Neuronal stem cell (in vitro differentiated cells): ENCODE results near the gene CYP2W1.
A peak's percentile ranks its signal among the peaks of the same experiment; 100 is the strongest.

Source experiments
- DNase-seq: peaks from one replicate; pipeline ENCODE4 v3.0.0-alpha.2; 2013; ENCODE audit warnings: low spot score
- H2AFZ ChIP-seq: one replicate; pipeline ENCODE4 v1.6.1; 2013; ENCODE audit warnings: mild to moderate bottlenecking, low read length, inconsistent platforms
- H2AK5ac ChIP-seq: 2 replicates; pipeline ENCODE4 v1.6.1; 2013; ENCODE audit warnings: low read depth, mild to moderate bottlenecking, inconsistent platforms, low read length, moderate library complexity, mixed read lengths
- H2BK120ac ChIP-seq: 2 replicates; pipeline ENCODE4 v1.6.1; 2013; ENCODE audit warnings: low read depth, mild to moderate bottlenecking, inconsistent platforms, low read length, moderate library complexity, mixed read lengths
- H2BK12ac ChIP-seq: one replicate; pipeline ENCODE4 v1.6.1; 2013; ENCODE audit warnings: low read length, inconsistent platforms
- H2BK15ac ChIP-seq: 2 replicates; pipeline ENCODE4 v1.6.1; 2013; ENCODE audit warnings: mild to moderate bottlenecking, low read length, inconsistent platforms, mixed read lengths
- H2BK5ac ChIP-seq: one replicate; pipeline ENCODE4 v1.6.1; 2013; ENCODE audit warnings: inconsistent platforms, mild to moderate bottlenecking, low read length, moderate library complexity
- H3K14ac ChIP-seq: one replicate; pipeline ENCODE4 v1.6.1; 2013; ENCODE audit warnings: low read length, inconsistent platforms
- H3K18ac ChIP-seq: 2 replicates; pipeline ENCODE4 v1.6.1; 2013; ENCODE audit warnings: low read length, inconsistent platforms
- H3K23ac ChIP-seq: 2 replicates; pipeline ENCODE4 v1.6.1; 2013; ENCODE audit warnings: low read depth, mild to moderate bottlenecking, mixed read lengths, low read length, inconsistent platforms; ENCODE audit not compliant: poor library complexity
- H3K27ac ChIP-seq: replicated peaks from 3 replicates; pipeline ENCODE4 v1.5.1; 2013; ENCODE audit warnings: low read length, inconsistent platforms
- H3K27me3 ChIP-seq, 3 experiments: 2 replicates each; pipeline ENCODE4 v1.6.1; 2013; ENCODE audit warnings: low read length in 3 of 3, mild to moderate bottlenecking in 2 of 3, inconsistent platforms in 1 of 3, low read depth in 1 of 3, mixed read lengths in 1 of 3, moderate library complexity in 1 of 3; ENCODE audit not compliant: control insufficient read depth in 3 of 3, insufficient read depth in 3 of 3
- H3K36me3 ChIP-seq, 2 donors: replicated peaks in 1 of 2; 2 replicates each; pipeline ENCODE4 v1.6.1; 2013; ENCODE audit warnings: low read length in 2 of 2; ENCODE audit not compliant: control insufficient read depth in 2 of 2, insufficient read depth in 2 of 2
- H3K4ac ChIP-seq: 2 replicates; pipeline ENCODE4 v1.6.1; 2013; ENCODE audit warnings: inconsistent platforms, mild to moderate bottlenecking, low read length, moderate library complexity
- H3K4me1 ChIP-seq, 2 donors: 1 replicate in 1 of 2; 2 replicates in 1 of 2; pipeline ENCODE4 v1.6.1; 2013; ENCODE audit warnings: low read length in 2 of 2, low read depth in 1 of 2; ENCODE audit not compliant: control insufficient read depth in 2 of 2, insufficient read depth in 1 of 2
- H3K4me2 ChIP-seq: one replicate; pipeline ENCODE4 v1.6.1; 2013; ENCODE audit warnings: mild to moderate bottlenecking, low read length, inconsistent platforms; ENCODE audit not compliant: insufficient read depth, poor library complexity, severe bottlenecking
- H3K4me3 ChIP-seq, 2 donors: 2 replicates each; pipeline ENCODE4 v1.5.1; 2013; ENCODE audit warnings: low read length in 2 of 2, mild to moderate bottlenecking in 2 of 2, inconsistent platforms in 1 of 2, moderate library complexity in 1 of 2
- H3K79me1 ChIP-seq: one replicate; pipeline ENCODE4 v1.6.1; 2013; ENCODE audit warnings: low read depth, mild to moderate bottlenecking, inconsistent platforms, low read length, moderate library complexity
- H3K9ac ChIP-seq: one replicate; pipeline ENCODE4 v1.6.1; 2013; ENCODE audit warnings: mild to moderate bottlenecking, low read depth, low read length, inconsistent platforms; ENCODE audit not compliant: poor library complexity
- H3K9me3 ChIP-seq, 2 donors: replicated peaks in 1 of 2; 2 replicates each; pipeline versions ENCODE3 to v1.6.1; 2013; ENCODE audit warnings: low read length in 2 of 2, mild to moderate bottlenecking in 2 of 2, inconsistent platforms in 1 of 2, low read depth in 1 of 2, mixed read lengths in 1 of 2, moderate library complexity in 1 of 2; ENCODE audit not compliant: control insufficient read depth in 2 of 2, insufficient read depth in 1 of 2
- H4K8ac ChIP-seq: one replicate; pipeline ENCODE4 v1.6.1; 2013; ENCODE audit warnings: low read depth, mild to moderate bottlenecking, inconsistent platforms, low read length, moderate library complexity
- H4K91ac ChIP-seq: one replicate; pipeline ENCODE4 v1.6.1; 2013; ENCODE audit warnings: low read length, low read depth, mild to moderate bottlenecking, inconsistent platforms; ENCODE audit not compliant: poor library complexity
- WGBS, 2 donors: extraction: QIAGEN DNeasy Blood & Tissue Kit; methylation state at CpG; one replicate each; pipeline ENCODE4 v1.1.7; 2013; ENCODE audit warnings: missing lambda C conversion rate in 2 of 2, mixed read lengths in 1 of 2; ENCODE audit not compliant: insufficient read length in 2 of 2, insufficient replicate concordance in 1 of 2; ENCODE audit errors: extremely low coverage in 2 of 2; 5-methylcytosine and 5-hydroxymethylcytosine counted together

The CYP2W1 gene

DNA sequence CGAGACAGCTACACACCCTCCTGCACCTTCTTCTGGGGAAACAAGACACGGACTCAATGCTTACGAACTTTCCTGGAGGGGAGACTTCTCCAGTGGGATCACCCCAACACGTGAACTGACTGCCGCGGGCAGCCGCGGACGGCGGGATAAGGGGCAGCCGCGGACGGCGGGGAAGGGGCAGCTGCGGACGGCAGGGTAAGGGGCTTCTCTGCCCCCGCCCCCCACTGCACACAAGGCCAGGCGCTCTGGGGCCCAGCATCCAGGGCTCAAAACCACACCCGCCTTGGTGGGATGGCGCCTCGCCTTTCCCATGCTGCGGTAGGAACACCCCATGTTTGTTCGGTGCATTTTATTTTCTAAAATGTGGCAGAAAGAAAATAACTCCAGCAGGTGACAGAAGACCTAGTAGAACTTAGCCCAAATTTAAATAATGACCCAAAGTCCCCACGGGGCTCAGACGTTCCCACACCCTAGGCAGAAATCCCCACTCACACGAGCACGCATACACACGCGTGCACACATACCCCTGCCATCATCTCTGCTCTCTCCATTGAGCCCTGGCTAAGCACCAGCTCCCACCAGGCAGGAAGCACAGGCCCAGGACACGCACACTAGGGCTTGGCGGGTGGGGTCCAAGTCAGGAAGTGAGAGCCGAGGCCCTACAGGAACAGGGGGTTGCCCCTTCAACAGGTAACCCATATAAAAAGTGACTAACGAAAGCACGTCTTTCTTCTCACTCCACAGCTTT, 34.8 kb downstream of the CYP2W1 start:
- no peak overlapping the region for H3K4me2 ChIP-seq
- no peak overlapping the region for H2BK120ac ChIP-seq
- no peak overlapping the region for H3K4ac ChIP-seq
- H2BK15ac ChIP-seq, result no peak overlapping the region
- H3K36me3 ChIP-seq, result peaks cover 18 to 53% of the 10 kb centered on the region in 2 donors
- DNase-seq, result no peak
- no peak overlapping the region for H4K91ac ChIP-seq
- H3K4me1 ChIP-seq, result peaks cover 4 to 8% of the 10 kb centered on the region in 2 donors
- H3K27ac ChIP-seq, result no peak overlapping the region
- no CpG with 5 or more reads among the region's 34 CpGs for WGBS, 2 donors
- no peaks in the 10 kb centered on the region for H3K27me3 ChIP-seq
- H3K23ac ChIP-seq, result peak overlapping the region; percentile 65
- H4K8ac ChIP-seq, result no peak overlapping the region
- peak overlapping the region in 1 of 2 donors; percentile 32 for H3K4me3 ChIP-seq
- H3K14ac ChIP-seq, result no peak overlapping the region
- H3K9me3 ChIP-seq, result peaks cover 14 to 19% of the 10 kb centered on the region in 2 donors
- H2BK12ac ChIP-seq, result no peak overlapping the region
- H3K9ac ChIP-seq, result peak overlapping the region; percentile 60
- H3K18ac ChIP-seq, result peak overlapping the region; percentile 44
- H2BK5ac ChIP-seq, result peak overlapping the region; percentile 53
- no peak overlapping the region for H2AK5ac ChIP-seq
- H3K79me1 ChIP-seq, result peaks cover 32% of the 10 kb centered on the region
- no peak overlapping the region for H2AFZ ChIP-seq

DNA sequence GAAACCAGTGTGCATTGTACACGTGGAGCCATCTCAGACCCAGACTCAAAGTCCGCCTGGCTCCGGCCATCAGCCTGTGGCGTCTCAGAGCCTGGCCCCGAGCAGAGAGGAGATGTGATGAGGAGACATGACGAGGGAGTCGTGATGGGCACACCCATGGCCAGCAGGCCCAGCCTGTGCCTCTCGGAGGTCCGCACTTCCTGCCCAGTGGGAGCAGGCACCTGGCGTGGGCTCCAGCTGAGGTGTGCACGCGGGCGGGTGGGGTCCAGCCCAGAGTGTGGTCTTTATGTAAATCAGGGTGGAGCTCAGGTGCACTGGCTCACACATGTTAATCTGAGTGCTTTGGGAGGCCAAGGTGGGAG, 35.3 kb downstream of the CYP2W1 start:
- Histone ChIP-seq H3K4me2 (no peak overlapping the region), H3K4me3 (peak overlapping the region in 1 of 2 donors; percentile 59), H4K8ac (no peak overlapping the region), H3K14ac (no peak overlapping the region), H3K79me1 (peaks cover 36% of the 10 kb centered on the region), H2BK12ac (no peak overlapping the region), H2AK5ac (no peak overlapping the region), H3K9me3 (peaks cover 14 to 21% of the 10 kb centered on the region in 2 donors), H3K27me3 (no peaks in the 10 kb centered on the region), H2BK5ac (no peak overlapping the region), H3K4me1 (peaks cover 4 to 8% of the 10 kb centered on the region in 2 donors), H3K18ac (no peak overlapping the region), H2AFZ (no peak overlapping the region), H4K91ac (no peak overlapping the region), H3K23ac (peak overlapping the region; percentile 65), H3K36me3 (peaks cover 20 to 59% of the 10 kb centered on the region in 2 donors), H3K27ac (no peak overlapping the region), H2BK120ac (no peak overlapping the region), H3K4ac (no peak overlapping the region), H3K9ac (peak overlapping the region; percentile 44), H2BK15ac (no peak overlapping the region)
- no peak for DNase-seq
- WGBS, 2 donors, result no CpG with 5 or more reads among the region's 13 CpGs

DNA sequence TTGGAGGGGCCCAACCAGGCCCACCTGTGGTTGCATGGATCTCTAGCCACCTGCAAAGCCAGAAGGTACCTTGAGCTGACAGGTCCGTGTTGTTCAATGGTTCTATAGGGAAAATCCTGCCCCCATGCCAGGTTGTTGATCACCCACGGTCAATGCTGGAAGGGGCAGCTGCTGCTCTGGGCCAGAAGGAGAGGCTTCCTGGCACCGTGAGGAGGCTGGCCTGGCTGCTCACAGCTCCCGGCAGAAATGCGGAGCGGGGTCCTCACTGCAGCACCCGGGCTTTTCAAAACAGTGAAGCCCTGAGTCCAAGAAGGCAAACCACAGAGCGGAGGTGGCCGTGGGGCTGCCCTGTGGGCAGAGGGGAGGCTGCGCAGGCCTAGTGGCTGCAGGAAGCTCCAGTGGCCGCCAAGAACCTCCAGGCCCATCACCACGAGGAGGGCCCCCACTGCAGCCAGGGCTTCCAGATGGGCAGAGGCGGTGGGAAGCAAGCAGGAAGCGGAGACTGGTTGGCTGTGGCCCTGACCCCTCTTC, 36.3 kb downstream of the CYP2W1 start:
- no peak overlapping the region for H2BK15ac ChIP-seq

DNA sequence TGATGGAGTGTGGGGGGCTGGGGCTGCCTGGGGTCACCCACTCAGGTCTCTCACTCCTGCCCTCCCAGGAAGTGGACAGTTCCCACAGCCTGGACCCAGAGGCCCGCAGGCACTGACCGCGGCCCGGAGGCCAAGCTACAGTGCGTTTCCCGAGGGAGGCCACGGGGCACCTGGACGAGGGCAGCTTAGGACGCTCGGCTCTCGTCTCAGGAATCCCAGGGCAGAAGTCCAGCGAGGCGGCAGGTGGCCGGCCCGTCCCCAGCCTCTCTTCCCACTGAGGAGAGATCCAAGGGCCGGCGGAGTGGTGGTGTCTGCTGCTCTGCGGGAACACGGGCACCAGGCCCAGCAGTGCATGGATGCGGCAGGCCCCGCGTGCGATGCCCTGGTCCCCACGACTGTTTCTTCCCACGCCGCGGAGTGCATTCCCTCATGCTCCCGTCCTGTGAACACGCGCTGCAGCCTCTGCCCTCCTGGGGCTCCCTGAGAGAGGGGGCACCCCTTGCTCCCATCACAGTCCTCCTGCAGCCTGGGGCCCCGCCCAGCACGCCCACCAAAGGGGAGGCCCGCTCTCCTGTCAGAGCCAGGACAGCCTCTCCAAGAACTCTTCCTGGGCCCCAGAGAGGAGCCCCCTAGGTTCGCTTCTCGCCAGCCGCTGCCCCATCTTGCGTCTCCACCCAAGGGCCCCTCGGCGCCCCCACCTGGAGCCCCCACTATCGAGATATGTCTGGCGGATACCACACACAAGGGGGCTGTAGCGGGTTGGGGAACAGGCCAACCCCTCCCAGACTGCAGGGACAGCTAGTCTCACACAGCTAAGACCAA, 37.0 kb downstream of the CYP2W1 start:
- WGBS, 2 donors, result no CpG with 5 or more reads among the region's 42 CpGs
- Histone ChIP-seq H3K4me1 (peaks cover 4 to 8% of the 10 kb centered on the region in 2 donors), H3K36me3 (peaks cover 20 to 75% of the 10 kb centered on the region in 2 donors), H2AK5ac (no peak overlapping the region), H3K4me2 (no peak overlapping the region), H3K4me3 (no peak overlapping the region), H3K9ac (no peak overlapping the region), H2BK120ac (no peak overlapping the region), H3K23ac (peak overlapping the region; percentile 43), H4K91ac (no peak overlapping the region), H3K79me1 (peaks cover 38% of the 10 kb centered on the region), H3K9me3 (peaks cover 12 to 21% of the 10 kb centered on the region in 2 donors), H3K27me3 (no peaks in the 10 kb centered on the region), H2AFZ (no peak overlapping the region), H2BK12ac (no peak overlapping the region), H3K18ac (no peak overlapping the region), H3K14ac (peak overlapping the region; percentile 38), H3K4ac (no peak overlapping the region), H4K8ac (no peak overlapping the region), H2BK15ac (no peak overlapping the region), H3K27ac (no peak overlapping the region), H2BK5ac (peak overlapping the region; percentile 43)
- no peak for DNase-seq

More for the DNA sequence above, 36.3 kb downstream of the CYP2W1 start:
- H3K36me3 ChIP-seq, result peaks cover 20 to 69% of the 10 kb centered on the region in 2 donors
- no peak overlapping the region for H3K4me2 ChIP-seq
- H2BK120ac ChIP-seq, result no peak overlapping the region
- no peak overlapping the region for H2AFZ ChIP-seq
- H3K23ac ChIP-seq, result peak overlapping the region; percentile 43
- no peaks in the 10 kb centered on the region for H3K27me3 ChIP-seq
- no peak overlapping the region for H3K18ac ChIP-seq
- H2BK12ac ChIP-seq, result no peak overlapping the region
- no peak for DNase-seq
- H4K8ac ChIP-seq, result no peak overlapping the region
- H3K9ac ChIP-seq, result no peak overlapping the region
- peaks cover 38% of the 10 kb centered on the region for H3K79me1 ChIP-seq
- H2AK5ac ChIP-seq, result no peak overlapping the region
- peaks cover 14 to 21% of the 10 kb centered on the region in 2 donors for H3K9me3 ChIP-seq
- H3K4me1 ChIP-seq, result peaks cover 4 to 8% of the 10 kb centered on the region in 2 donors
- no peak overlapping the region for H3K27ac ChIP-seq
- no peak overlapping the region for H3K4me3 ChIP-seq
- H3K14ac ChIP-seq, result peak overlapping the region; percentile 21
- H4K91ac ChIP-seq, result no peak overlapping the region
- peak overlapping the region; percentile 5 for H2BK5ac ChIP-seq
- WGBS, 2 donors, result no CpG with 5 or more reads among the region's 14 CpGs
- H3K4ac ChIP-seq, result no peak overlapping the region
